Measurements from ENCODE around the gene TLK2.
"Not testable (repeated sequence)": the region's sequence is repeated elsewhere in the genome, so short reads cannot be mapped to it uniquely, and the experiment has no call there.

Gene TLK2

DNA sequence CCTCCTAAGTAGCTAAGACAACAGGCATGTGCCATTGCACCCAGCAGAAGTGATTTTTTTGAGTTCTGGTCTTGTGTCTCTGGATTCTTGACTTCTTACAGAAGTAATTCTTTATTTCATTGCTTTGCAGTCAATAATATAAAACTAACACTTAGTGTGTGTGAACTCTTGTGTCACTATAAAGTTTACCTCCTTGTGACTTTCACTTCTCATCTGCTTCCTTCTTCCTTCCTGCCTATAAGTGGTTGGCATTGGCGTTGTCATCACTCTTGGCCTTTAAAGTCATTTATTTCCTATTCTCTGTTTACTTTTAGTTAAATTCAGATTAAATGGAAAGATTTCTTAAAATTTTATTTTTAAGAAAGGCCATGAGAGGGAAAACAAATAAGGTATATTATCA lies 12.4 kb downstream of the TLK2 start:
- not testable (repeated sequence) for DNase-seq

GRCh38 chr17:62493049-62493655 lies 14.5 kb downstream of the TLK2 start:
- not testable (repeated sequence) for DNase-seq

- not testable (repeated sequence) for DNase-seq
These were observed 15.4 kb downstream of the TLK2 start for GRCh38 chr17:62494073-62494472.

DNA sequence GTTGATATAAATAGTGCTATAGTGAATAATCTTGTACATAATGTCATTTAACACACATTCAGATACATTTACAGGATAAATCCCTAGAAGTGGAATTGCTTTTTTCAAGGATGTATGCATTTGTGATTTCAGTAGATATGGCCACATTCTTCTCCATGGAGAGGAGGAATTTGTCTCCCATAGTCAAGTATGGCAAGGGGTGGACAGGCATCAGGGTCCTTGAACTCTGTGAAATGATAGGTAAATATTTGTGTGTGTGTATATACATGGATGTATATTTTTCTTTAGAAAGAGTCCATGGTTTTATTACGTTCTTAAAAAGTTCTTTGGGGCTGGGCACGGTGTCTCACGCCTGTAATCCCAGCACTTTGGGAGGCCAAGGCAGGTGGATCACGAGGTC lies 17.7 kb downstream of the TLK2 start:
- not testable (repeated sequence) for DNase-seq

DNA sequence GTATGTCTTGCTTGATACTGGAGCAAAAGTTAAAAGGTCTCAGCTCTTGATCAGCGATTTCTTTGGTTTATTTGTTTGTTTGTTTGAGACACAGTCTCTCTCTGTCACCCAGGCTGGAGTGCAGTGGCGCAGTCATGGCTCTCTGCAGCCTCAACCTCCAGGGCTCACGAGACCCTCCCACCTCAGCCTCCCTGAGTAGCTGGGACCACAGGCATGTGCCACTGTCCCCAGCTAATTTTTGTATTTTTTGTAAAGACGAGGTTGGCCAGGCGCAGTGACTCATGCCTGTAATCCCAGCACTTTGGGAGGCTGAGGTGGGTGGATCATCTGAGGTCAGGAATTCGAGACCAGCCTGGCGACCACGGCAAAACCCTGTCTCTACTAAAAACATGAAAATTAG lies 20.2 kb downstream of the TLK2 start:
- DNase-seq, result not testable (repeated sequence)

DNA sequence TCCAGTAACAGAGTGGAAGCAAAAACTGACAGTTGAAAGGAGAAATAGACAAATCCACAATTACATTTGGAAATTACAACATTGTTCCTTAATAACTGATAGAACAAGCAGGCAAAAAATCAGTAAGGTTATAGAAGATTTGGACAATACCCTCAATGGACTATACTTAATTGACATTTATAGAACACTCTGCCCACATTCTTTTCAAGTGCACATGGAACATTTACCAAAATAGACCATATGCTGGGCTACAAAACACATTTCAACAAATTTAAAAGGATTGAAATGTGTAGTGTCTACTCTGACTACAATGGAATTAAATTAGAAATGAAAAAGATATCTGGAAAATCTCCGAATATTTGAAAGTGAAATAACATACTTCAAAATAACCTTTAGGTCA lies 21.8 kb downstream of the TLK2 start:
- not testable (repeated sequence) for DNase-seq

DNA sequence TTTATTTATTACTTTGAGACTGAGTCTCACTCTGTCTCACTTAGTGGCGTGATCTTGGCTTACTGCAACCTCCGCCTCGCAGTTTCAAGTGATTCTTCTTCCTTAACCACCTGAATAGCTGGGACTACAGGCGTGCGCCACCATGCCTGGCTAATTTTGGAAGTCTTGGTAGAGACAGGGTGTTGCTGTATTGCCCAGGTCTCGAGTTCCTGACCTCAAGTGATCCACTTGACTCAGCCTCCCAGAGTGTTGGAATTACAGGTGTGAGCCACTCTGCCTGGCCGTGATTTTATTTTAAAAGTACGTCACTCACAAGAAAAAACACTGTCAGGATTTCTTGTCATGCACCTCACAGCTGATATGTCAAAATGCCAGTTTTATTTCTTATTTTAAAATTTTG lies 26.2 kb downstream of the TLK2 start:
- DNase-seq, result not testable (repeated sequence)

DNA sequence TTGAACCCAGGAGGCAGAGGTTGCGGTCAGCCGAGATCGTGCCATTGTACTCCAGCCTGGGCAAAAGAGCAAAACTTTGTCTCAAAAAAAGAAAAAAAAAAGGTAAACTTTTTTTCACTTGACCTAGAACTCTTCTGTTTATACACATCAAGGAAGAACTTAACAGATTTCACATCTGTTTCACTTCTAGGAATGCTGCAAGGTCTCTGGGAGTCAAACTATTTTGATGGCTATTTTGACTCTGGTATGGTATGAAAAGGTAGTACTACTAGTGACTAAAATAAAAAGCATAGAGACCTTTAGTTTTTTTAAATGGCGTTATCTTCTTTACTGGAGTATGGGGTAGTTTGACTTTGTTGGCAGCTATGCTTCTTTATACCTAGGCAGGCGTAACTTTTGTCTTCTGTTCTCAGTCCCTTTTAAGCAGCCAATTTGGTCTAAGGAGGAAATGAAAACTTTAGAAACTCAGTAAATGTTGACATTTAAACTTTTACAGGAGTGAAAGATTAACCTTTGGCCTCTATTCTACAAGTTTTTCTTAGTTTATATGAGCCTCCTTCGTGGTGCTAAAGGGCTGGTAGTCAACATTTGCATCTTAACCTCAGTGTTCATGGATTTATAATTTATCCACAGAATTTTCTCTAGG lies 28.7 kb downstream of the TLK2 start:
- not testable (repeated sequence) for DNase-seq

DNA sequence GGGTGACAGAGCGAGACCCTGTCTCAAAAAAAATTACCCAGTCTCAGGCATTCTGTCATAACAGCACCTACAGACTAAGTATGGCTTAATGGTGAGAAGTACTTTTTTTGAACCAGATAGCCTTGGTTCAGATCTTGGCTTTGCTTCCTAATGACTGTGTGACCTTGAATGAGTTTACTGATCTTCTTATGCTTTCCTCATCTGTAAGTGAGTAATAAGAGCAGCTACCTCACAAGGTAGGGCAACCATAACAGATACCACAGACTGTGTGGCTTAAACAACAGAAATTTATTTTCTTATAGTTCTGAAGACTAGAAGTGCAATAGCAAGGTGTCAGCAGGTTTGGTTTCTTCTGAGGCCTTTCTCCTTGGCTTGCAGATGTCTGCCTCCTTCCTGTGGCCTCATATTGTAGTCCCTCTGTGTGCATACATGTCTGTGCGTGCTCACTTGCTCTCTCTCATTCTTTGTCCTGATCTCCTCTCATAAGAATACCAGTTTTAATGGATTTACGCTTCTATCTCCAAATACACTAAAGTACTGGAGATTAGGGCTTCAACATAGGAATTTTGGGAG lies 31.7 kb downstream of the TLK2 start:
- DNase-seq, result not testable (repeated sequence)

DNA sequence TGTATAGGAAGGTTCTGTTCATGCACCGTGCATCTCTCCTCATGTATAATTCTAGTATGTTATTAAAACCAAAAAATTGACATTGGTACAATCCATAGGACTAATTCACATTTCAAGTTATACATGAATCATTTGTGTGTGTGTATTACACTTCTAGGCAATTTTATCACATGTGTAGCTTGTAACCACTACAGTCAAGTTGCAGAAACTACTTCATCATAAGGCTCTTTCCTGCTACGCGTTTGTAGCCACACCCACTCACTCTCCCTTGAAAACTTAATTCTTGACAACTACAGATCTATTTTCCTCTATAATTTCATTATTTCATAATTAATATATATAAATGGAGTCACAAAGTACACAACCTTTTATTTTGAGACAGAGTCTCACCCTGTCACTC lies 32.4 kb downstream of the TLK2 start:
- not testable (repeated sequence) for DNase-seq

DNA sequence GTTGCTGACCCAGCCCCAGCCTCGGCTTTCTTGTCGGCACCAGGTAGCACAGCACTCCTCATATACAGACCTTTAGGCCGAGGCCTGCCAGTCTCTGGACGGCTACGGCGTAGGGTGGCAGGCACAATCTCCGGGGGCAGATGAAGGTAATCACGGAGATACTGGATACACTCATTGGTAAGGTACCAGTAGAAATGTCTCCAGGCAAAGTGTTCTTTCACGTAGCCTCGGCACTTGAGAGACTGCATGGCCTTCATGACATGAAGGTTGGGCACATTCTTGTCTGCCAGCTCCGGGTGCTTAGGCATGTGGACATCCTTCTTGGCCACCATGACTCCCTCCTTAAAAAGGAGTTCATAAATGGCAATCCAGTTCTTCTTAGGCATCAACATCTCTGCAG lies 37.8 kb downstream of the TLK2 start:
- DNase-seq, result not testable (repeated sequence)

DNA sequence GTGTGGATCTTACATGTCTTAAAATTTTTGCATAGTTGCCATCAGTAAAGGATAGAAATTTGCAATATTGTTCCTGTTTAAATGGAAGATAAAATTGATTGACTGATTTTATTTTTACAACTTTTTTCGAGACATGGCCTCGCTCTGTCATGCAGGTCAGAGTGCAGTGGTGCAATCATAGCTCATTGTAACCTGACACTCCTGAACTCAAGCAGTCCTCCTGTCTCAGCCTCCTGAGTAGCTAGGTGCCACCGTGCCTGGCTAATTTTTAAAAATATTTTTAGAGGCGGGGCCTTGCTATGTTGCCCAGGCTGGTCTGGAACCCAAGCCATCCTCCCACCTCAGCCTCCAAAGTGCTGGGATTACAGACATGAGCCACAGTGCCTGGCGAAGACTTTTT lies 42.7 kb downstream of the TLK2 start:
- DNase-seq, result not testable (repeated sequence)

DNA sequence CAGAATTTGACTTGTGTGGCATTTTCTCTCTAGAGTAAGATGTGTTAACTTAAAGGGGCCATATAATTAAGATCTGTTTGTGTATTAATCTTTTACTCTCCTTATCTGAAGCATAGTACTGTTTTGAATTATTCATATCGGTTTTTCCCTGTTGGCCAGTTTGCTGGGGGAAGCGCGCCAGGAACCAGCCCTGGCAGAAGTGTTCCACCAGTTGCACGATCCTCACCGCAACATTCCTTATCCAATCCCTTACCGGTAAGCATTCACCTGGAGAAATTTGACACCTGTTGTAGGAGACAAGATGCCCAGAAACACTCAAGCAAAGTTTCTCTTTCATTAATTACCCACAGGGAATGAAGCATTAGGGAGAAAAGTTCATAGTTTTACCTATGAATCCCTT lies 45.5 kb downstream of the TLK2 start:
- not testable (repeated sequence) for DNase-seq

- DNase-seq, result not testable (repeated sequence)
These were observed 46.7 kb downstream of the TLK2 start for GRCh38 chr17:62525317-62525716.

- not testable (repeated sequence) for DNase-seq
These were observed 52.3 kb downstream of the TLK2 start for GRCh38 chr17:62530936-62531335.

DNA sequence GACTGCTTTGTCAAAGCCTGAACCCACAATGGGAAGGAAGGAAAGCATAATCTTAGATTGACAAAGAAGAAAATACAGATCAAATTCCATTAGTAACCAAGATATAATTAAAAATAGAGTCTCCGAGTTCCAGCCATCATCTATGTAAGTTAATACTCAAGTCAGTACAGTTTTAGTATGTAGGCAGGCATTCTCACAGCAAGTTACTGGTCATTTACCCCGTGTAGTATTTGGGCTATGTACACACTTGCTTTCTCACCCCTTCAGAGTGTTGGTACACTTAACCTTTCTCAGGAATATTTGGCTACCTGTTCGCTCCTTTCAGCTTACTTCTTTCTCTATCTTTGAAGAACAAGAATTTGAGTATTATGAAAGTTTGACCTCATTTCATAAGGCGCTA lies 57.9 kb downstream of the TLK2 start:
- DNase-seq, result not testable (repeated sequence)

DNA sequence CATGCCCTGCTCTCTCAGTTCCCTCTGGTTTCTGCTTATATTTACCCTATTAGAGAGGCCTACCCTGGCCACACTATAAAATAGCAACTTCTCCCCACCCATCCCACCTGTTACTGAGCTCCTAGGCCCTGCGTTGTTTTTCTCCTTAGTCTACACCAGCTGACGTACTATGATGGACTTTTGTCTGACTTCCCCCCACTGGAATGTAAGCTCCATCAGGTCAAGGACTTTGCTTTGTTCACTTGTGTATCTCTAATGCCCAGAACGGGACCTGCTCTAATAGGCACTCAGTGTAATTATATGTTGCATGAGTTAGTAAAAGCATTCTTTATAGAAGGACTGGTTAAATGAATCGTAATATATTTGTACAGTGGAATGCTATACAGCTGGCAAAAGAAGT lies 62.4 kb downstream of the TLK2 start:
- not testable (repeated sequence) for DNase-seq

DNA sequence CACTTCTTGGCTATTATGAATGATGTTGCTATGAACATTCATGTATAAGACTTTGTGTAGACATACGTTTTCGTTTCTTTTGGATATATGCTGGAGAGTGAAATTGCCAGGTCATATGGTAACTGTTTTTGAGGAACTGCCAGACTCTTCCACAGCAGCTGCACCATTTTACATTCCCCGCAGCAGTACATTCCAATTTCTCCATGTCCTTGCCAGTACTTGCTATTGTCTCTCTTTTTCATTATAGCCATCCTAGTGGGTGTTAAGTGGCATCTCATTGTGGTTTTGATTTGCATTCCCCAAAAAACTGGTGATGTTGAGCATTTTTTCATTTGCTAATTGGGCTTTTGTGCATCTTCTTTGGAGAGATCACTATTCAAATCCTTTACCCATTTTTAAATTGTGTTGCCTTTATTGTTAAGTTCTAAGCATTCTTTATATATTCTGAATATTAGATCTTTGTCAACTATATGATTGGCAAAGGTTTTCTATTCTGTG lies 64.7 kb downstream of the TLK2 start:
- not testable (repeated sequence) for DNase-seq

GRCh38 chr17:62546066-62546465 lies 67.4 kb downstream of the TLK2 start:
- not testable (repeated sequence) for DNase-seq

GRCh38 chr17:62552851-62553659 lies 74.4 kb downstream of the TLK2 start:
- not testable (repeated sequence) for DNase-seq

GRCh38 chr17:62557532-62557931 lies 78.9 kb downstream of the TLK2 start:
- DNase-seq, result not testable (repeated sequence)

DNA sequence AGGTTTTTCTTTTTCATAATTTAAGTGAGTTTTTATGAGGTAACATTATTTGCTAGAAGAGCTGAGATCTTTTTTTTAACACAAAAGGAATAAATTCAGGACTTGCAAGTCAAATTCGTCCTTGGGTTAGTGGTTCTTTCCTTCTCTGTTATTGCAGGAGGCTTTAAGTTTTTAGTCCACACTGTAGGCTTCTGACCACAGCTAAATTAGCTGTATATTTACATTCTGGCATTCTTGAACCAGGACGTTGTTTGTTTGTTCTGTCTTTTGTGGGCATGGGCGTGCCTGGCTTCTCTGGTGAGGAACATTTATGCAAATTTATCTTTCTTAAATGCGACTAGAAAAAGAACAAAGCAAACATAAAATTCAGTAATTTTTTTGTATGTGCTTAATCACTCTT lies 80.3 kb downstream of the TLK2 start:
- DNase-seq, result not testable (repeated sequence)

GRCh38 chr17:62560971-62561370 lies 82.3 kb downstream of the TLK2 start:
- not testable (repeated sequence) for DNase-seq

Data from NCI-H1930 (cell line).